Astrocyte of the hippocampus (primary cell): ENCODE results near the gene AFAP1L1.
"Not testable (repeated sequence)": the region's sequence is repeated elsewhere in the genome, so short reads cannot be mapped to it uniquely, and the experiment has no call there.

Source experiments
- DNase-seq: peaks from one replicate; pipeline ENCODE4 v3.0.0; 2011; ENCODE audit warnings: low read depth, low spot score

AFAP1L1 gene

GRCh38 chr5:149389552-149390495 lies 118.2 kb downstream of the AFAP1L1 start:
- no peak for DNase-seq

GRCh38 chr5:149391076-149391475 lies 119.4 kb downstream of the AFAP1L1 start:
- DNase-seq: not testable (repeated sequence)
